Measurements from ENCODE around the gene GGNBP2.
A peak's percentile ranks its signal among the peaks of the same experiment; 100 is the strongest.

GGNBP2 gene

DNA sequence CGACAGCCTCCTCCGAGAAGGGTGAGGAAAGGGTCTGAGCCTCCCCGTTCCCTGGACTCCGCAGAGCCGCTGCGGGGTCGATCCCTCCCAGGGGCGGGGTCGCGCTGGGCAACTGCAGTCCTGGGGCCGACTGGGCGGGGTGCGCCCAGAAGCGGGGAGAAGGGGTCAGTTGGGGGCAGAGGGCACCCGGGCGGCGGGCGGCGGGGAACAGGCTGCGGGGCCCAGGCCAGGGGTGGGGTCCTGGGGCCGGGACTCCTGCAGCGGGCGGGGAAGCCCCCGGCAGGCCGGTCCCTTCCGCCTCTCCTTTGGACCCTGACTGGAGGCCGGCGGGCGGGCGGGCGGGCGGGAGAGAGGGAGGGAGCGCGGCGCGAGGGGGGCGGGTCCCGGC lies 352 bp downstream of the GGNBP2 start:
- peaks cover 42% of the 10 kb centered on the region for H4K20me1 ChIP-seq (ENCODE audit: insufficient read depth, low read length, poor library complexity, severe bottlenecking)
- H3F3A ChIP-seq (ENCODE audit: low read depth), result peaks cover 12% of the 10 kb centered on the region; the same call in 1 of the 2 replicates
- no peaks in the 10 kb centered on the region for H3K9me3 ChIP-seq (ENCODE audit: insufficient read depth, low read depth, low read length)
- TF ChIP-seq CTCF (conservative IDR thresholded peaks at IDR 0.05; ENCODE audit: low read length), result no peak
- peaks cover 65% of the 10 kb centered on the region for H3K79me2 ChIP-seq (ENCODE audit: insufficient read depth, low read length)
- peak overlapping the region; percentile 54 for H3K4me2 ChIP-seq (ENCODE audit: low read depth, low read length, poor library complexity, severe bottlenecking)
- peak overlapping the region; percentile 97 for H2AFZ ChIP-seq (ENCODE audit: low read length)
- no peaks in the 10 kb centered on the region for H3K27me3 ChIP-seq (ENCODE audit: insufficient read depth, low read length, poor library complexity, severe bottlenecking)
- peak overlapping the region; percentile 92 for H3K4me3 ChIP-seq (ENCODE audit: low read length, poor library complexity, severe bottlenecking)
- H3K36me3 ChIP-seq (ENCODE audit: insufficient read depth, low read length), result no peaks in the 10 kb centered on the region
- peaks cover 28% of the 10 kb centered on the region for H3K4me1 ChIP-seq (ENCODE audit: insufficient read depth, low read length, poor library complexity, severe bottlenecking)
- peak overlapping the region; percentile 98 for H3K9ac ChIP-seq (ENCODE audit: low read depth, low read length, poor library complexity, severe bottlenecking)
- H3K9me2 ChIP-seq (replicated peaks; ENCODE audit: low read depth, low read length), result no peaks in the 10 kb centered on the region

DNA sequence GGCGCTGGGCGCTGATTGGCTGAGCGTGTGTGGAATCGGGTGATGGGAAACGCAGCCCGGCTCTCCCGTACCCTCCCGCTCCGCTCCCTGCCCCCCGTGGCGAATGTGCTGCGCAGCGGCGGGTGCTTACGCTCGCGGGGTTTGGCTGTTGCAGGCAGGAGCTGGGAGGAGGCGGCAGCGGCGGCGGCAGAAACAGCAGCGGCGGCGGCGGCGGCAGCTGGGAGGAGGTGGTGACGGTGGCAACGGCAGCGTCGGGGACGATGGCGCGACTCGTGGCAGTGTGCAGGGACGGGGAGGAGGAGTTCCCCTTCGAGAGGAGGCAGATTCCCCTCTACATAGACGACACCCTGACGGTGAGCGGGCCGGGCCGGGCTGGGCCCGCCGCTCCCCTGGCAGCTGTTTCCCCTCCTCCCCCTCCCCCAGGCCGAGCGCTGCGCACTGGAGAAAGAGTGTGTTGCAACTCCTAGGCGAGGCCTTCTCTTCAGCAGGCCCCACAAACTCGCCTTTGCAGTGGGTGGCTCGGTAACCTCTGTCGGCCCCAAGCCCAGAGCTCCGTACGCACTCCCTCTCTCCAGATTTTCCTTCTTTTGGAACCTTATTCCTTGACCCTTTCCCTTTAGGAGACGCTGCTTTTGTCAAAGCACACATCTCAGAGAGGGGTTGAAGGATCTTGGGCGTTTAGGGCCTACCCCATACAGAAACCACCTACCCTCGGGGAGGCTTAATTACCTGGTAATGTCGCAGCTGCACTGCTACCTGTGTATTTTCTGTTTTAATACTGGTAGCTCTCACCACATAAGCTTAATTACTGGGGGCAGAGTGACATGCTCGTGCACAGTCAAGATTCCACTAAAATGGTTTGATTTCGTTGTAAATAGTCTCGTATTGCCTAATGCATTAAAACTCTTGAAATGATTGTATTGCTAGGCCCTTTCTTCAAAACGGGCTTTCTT lies 1.0 kb downstream of the GGNBP2 start:
- Histone ChIP-seq H3K4me1 (ENCODE audit: insufficient read depth, low read length, poor library complexity, severe bottlenecking) (peaks cover 32% of the 10 kb centered on the region), H4K20me1 (ENCODE audit: insufficient read depth, low read length, poor library complexity, severe bottlenecking) (peaks cover 49% of the 10 kb centered on the region)

DNA sequence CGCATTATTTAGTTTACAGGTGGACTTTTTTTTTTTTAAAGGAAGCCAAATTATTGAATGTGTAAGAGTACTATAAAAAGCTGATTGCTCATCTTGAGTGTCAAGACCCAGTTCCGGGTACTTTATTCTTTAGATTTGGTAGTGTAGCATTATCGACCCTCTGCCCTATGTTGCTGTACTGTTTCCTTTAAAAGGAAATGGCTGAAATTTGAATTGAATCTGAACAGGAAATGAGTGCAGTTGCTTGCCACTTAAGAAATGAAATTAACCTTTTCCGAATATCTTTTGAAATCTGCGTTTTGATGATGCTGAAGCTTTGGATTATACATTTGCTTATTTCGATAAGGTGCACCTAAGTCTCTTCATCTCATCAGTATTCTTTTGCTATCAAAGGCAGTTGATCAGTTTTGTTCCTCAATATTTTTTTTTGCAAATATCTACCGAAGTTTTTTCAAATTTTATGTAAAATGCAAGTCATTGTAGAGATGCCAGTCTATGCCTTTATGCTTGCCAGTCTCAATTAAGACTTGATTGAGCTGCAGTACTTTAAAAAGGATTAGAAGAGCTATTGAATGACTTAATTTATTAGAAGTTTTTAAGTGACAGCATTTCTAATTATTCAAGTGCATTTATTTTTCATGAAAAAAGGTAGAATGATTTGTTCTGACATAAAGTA lies 1.8 kb downstream of the GGNBP2 start:
- peak overlapping the region; percentile 97 for H3K4me2 ChIP-seq (ENCODE audit: low read depth, low read length, poor library complexity, severe bottlenecking)
- peaks cover 80% of the 10 kb centered on the region for H3K79me2 ChIP-seq (ENCODE audit: insufficient read depth, low read length)
- H4K20me1 ChIP-seq (ENCODE audit: insufficient read depth, low read length, poor library complexity, severe bottlenecking), result peaks cover 57% of the 10 kb centered on the region
- H3K9me2 ChIP-seq (replicated peaks; ENCODE audit: low read depth, low read length), result no peaks in the 10 kb centered on the region
- peaks cover 33% of the 10 kb centered on the region for H3K4me1 ChIP-seq (ENCODE audit: insufficient read depth, low read length, poor library complexity, severe bottlenecking)
- no peaks in the 10 kb centered on the region for H3K9me3 ChIP-seq (ENCODE audit: insufficient read depth, low read depth, low read length)
- H3K36me3 ChIP-seq (ENCODE audit: insufficient read depth, low read length), result no peaks in the 10 kb centered on the region
- TF ChIP-seq EZH2phosphoT487 (IDR thresholded peaks at IDR 0.05; ENCODE audit: borderline replicate concordance) (no peak), CTCF (conservative IDR thresholded peaks at IDR 0.05; ENCODE audit: low read length) (no peak)
- H3F3A ChIP-seq (ENCODE audit: low read depth), result peaks cover 12% of the 10 kb centered on the region; the same call in 1 of the 2 replicates
- no peaks in the 10 kb centered on the region for H3K27me3 ChIP-seq (ENCODE audit: insufficient read depth, low read length, poor library complexity, severe bottlenecking)
- H2AFZ ChIP-seq (ENCODE audit: low read length), result no peak overlapping the region
- peak overlapping the region; percentile 98 for H3K9ac ChIP-seq (ENCODE audit: low read depth, low read length, poor library complexity, severe bottlenecking)
- peak overlapping the region; percentile 99 for H3K4me3 ChIP-seq (ENCODE audit: low read length, poor library complexity, severe bottlenecking)

More for the DNA sequence above, 1.0 kb downstream of the GGNBP2 start:
- no peaks in the 10 kb centered on the region for H3K9me3 ChIP-seq (ENCODE audit: insufficient read depth, low read depth, low read length)
- peak overlapping the region; percentile 97 for H3K4me2 ChIP-seq (ENCODE audit: low read depth, low read length, poor library complexity, severe bottlenecking)
- H3K9ac ChIP-seq (ENCODE audit: low read depth, low read length, poor library complexity, severe bottlenecking), result peak overlapping the region; percentile 98
- TF ChIP-seq EZH2phosphoT487 (IDR thresholded peaks at IDR 0.05; ENCODE audit: borderline replicate concordance), result no peak
- no peak for TF ChIP-seq CTCF (conservative IDR thresholded peaks at IDR 0.05; ENCODE audit: low read length)
- no peaks in the 10 kb centered on the region for H3K36me3 ChIP-seq (ENCODE audit: insufficient read depth, low read length)
- no peaks in the 10 kb centered on the region for H3K27me3 ChIP-seq (ENCODE audit: insufficient read depth, low read length, poor library complexity, severe bottlenecking)
- no peaks in the 10 kb centered on the region for H3K9me2 ChIP-seq (replicated peaks; ENCODE audit: low read depth, low read length)
- peaks cover 72% of the 10 kb centered on the region for H3K79me2 ChIP-seq (ENCODE audit: insufficient read depth, low read length)
- peaks cover 12% of the 10 kb centered on the region; the same call in 1 of the 2 replicates for H3F3A ChIP-seq (ENCODE audit: low read depth)
- peak overlapping the region; percentile 99 for H3K4me3 ChIP-seq (ENCODE audit: low read length, poor library complexity, severe bottlenecking)
- H2AFZ ChIP-seq (ENCODE audit: low read length), result 0 out of 2 replicates have a peak overlapping the region, but pooled peaks have one; percentile 54
